Measurements from ENCODE around the gene CDK18. TPM values are rescaled to one million over a fixed set of nuclear protein-coding genes. Genes with fewer than 3 reads are reported as not detected.

CDK18 gene
- total and polyA plus RNA-seq, 9 of the 15 experiments (the other 6 are each of a cell fraction or from before 2014, with no cell fraction given) = 0.05 to 0.69 (median 0.17) TPM; not detected in 2

DNA sequence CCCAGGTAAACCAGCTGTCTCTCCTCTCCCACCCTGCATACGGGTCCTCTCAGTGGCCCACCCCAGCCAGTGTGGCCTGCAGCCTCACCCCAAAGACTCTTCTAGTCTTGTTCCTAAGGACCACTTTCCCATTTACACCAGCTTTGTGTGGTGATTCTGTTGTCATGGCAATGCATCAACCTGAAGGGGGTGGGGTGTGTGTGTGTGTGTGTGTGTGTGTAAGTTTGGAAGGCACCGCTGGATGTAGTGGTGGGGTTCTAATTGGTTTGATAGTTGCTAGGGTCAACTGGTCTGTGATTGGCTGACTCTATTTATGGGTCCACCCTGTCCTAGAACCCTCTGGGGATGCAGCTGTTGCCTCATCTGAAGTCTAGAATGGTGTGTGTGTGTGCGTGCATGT is 4.7 kb upstream of the CDK18 start:
- H3K79me2 ChIP-seq (ENCODE audit: control insufficient read depth, insufficient read depth, low read length) = no peaks in the 10 kb centered on the region
- ChIA-PET POLR2A (no interaction called here), CTCF (ENCODE audit: low intra/inter-chr PET ratio) (no interaction called here)
- no peak for DNase-seq (ENCODE audit: extremely low read depth in 1 of 4, low spot score in 3 of 4)
- H3K9me1 ChIP-seq (ENCODE audit: control insufficient read depth, insufficient read depth, low read length) = no peaks in the 10 kb centered on the region
- H3K36me3 ChIP-seq (ENCODE audit: control insufficient read depth, insufficient read depth, low read length) = no peaks in the 10 kb centered on the region
- 7% methylated on average over 3 of the region's 3 CpGs for WGBS (ENCODE audit: insufficient coverage, low coverage, missing lambda C conversion rate)
- no peaks in the 10 kb centered on the region for H3K9me3 ChIP-seq (replicated peaks; ENCODE audit: control insufficient read depth, insufficient read depth, low read depth, low read length)
- ATAC-seq = no peak
- intact Hi-C loops (cut with micrococcal nuclease) (no loop called here), in situ Hi-C loops (cut with MboI) (no loop called here)
- BruUV-seq (replicated peaks) = no TSS peak
- H3K27me3 ChIP-seq (ENCODE audit: control insufficient read depth in 2 of 2, insufficient read depth in 2 of 2, low read length in 2 of 2) = peaks cover 25 to 64% of the 10 kb centered on the region in 2 experiments
- H2AFZ ChIP-seq (ENCODE audit: low read depth, low read length) = no peak overlapping the region
- H3K9ac ChIP-seq (ENCODE audit: insufficient read depth in 1 of 2, low read depth in 2 of 2, low read length in 2 of 2) = no peak overlapping the region
- TF ChIP-seq, protein P1, sequence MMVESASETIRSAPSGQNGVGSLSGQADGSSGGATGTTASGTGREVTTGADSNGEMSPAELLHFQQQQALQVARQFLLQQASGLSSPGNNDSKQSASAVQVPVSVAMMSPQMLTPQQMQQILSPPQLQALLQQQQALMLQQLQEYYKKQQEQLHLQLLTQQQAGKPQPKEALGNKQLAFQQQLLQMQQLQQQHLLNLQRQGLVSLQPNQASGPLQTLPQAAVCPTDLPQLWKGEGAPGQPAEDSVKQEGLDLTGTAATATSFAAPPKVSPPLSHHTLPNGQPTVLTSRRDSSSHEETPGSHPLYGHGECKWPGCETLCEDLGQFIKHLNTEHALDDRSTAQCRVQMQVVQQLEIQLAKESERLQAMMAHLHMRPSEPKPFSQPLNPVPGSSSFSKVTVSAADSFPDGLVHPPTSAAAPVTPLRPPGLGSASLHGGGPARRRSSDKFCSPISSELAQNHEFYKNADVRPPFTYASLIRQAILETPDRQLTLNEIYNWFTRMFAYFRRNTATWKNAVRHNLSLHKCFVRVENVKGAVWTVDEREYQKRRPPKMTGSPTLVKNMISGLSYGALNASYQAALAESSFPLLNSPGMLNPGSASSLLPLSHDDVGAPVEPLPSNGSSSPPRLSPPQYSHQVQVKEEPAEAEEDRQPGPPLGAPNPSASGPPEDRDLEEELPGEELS (CRISPR knock-in tag; IDR thresholded peaks at IDR 0.05; ENCODE audit: borderline replicate concordance) = no peak
- TF ChIP-seq RFX1 (IDR thresholded peaks at IDR 0.05) (peak; percentile 71), ZNF583 (CRISPR knock-in tag; IDR thresholded peaks at IDR 0.05) (no peak)
- H4K20me1 ChIP-seq (replicated peaks; ENCODE audit: control insufficient read depth, insufficient read depth, low read length) = 0 out of 2 replicates have a peak, but pooled peaks cover 10% of the 10 kb centered on the region
- no peak overlapping the region for H3K4me2 ChIP-seq (ENCODE audit: insufficient read depth, low read length)
- H3K4me1 ChIP-seq (replicated peaks in 1 of 2; ENCODE audit: control insufficient read depth in 2 of 2, insufficient read depth in 2 of 2, low read length in 2 of 2) = peaks cover 8 to 11% of the 10 kb centered on the region in 2 experiments; a peak in 4 of 5 replicates
- FAIRE-seq = no peak
- H3K4me3 ChIP-seq = no peak overlapping the region
- H3K27ac ChIP-seq (ENCODE audit: extremely low read depth, low read depth, low read length) = no peak overlapping the region
